ENCODE data around the gene RUBCN.

- TF ChIP-seq CTCF (IDR thresholded peaks at IDR 0.05), result no peak
- no peak for TF ChIP-seq ZFX (IDR thresholded peaks at IDR 0.05; ENCODE audit: borderline replicate concordance)
Measured at GRCh38 chr3:197718891-197719290, 17.8 kb downstream of the RUBCN start.
